Esophagus muscularis mucosa (tissue), 4 donors: ENCODE data around the gene ZC3H10. TPM values are rescaled to one million over a fixed set of nuclear protein-coding genes. Genes with fewer than 3 reads are reported as not detected.
A peak's percentile ranks its signal among the peaks of the same experiment; 100 is the strongest.

ENCODE experiments used
- DNase-seq: peaks from one replicate; pipeline ENCODE4 v3.0.0-alpha.2; 2017; ENCODE audit errors: extremely low spot score
- H3K27ac ChIP-seq, 4 donors: fragments of 200-600 bp; sonication (generic); replicated peaks in 1 of 4; 1 replicate in 3 of 4; 2 replicates in 1 of 4; pipeline ENCODE4 v1.5.1; 2016 to 2019; ENCODE audit warnings: mild to moderate bottlenecking in 1 of 4
- H3K27me3 ChIP-seq, 4 donors: fragments of 200-600 bp; sonication (generic); one replicate each; pipeline versions ENCODE4 v1.5.1 to v1.6.0; 2016 to 2019
- H3K36me3 ChIP-seq, 4 donors: fragments of 200-600 bp; sonication (generic); one replicate each; pipeline ENCODE4 v1.5.1; 2016 to 2019
- H3K4me1 ChIP-seq, 4 donors: fragments of 200-600 bp; sonication (generic); one replicate each; pipeline ENCODE4 v1.5.1; 2016 to 2019
- H3K4me3 ChIP-seq, 4 donors: fragments of 200-600 bp; sonication (generic); 1 replicate in 2 of 4; 2 replicates in 2 of 4; pipeline ENCODE4 v1.5.1; 2016 to 2019; ENCODE audit warnings: mild to moderate bottlenecking in 4 of 4, moderate library complexity in 1 of 4
- H3K9me3 ChIP-seq, 4 donors: fragments of 200-600 bp; sonication (generic); 1 replicate in 3 of 4; 2 replicates in 1 of 4; pipeline ENCODE4 v1.5.1; 2016 to 2019
- EP300 ChIP-seq: sonication (generic); formaldehyde crosslinking; IDR thresholded peaks from one replicate; pipeline ENCODE4 v1.6.1; 2017; ENCODE audit warnings: antibody characterized with exemption
- POLR2A ChIP-seq: fragments of 450-650 bp; IDR thresholded peaks from one replicate; pipeline ENCODE4 v1.6.1; 2017; ENCODE audit warnings: antibody characterized with exemption, moderate library complexity, mild to moderate bottlenecking, low read depth
- POLR2AphosphoS5 ChIP-seq, 2 donors: sonication (generic); formaldehyde crosslinking; IDR thresholded peaks; one replicate each; pipeline ENCODE4 v1.6.1; 2017; ENCODE audit warnings: antibody characterized with exemption in 2 of 2
- WGBS: methylation state at CpG from one replicate; pipeline ENCODE4 v1.1.5; 2018; 5-methylcytosine and 5-hydroxymethylcytosine counted together
- intact Hi-C: fragments of 100-400 bp; cut with DNase I; formaldehyde crosslinking; loops from one replicate; pipeline ENCODE4 v1.15.1; 2023
- total RNA-seq, 4 donors: library from RNA; depleted of rRNA; stranded (reverse); fragments of >200 nt; gene quantifications; one replicate each; pipeline versions ENCODE4 v1.1.0 to v1.2.1, GENCODE V29; 2016
- TF ChIP-seq, protein P1 (sequence below), 3 experiments: fragments of 200-600 bp in 2 of 3; fragments of 450-650 bp in 1 of 3; sonication (generic) in 2 of 3; IDR thresholded peaks; one replicate each; pipeline ENCODE4 v1.5.1; 2017 to 2019; ENCODE audit warnings: antibody characterized with exemption in 3 of 3, mild to moderate bottlenecking in 2 of 3, moderate library complexity in 1 of 3

The ZC3H10 gene
- total RNA-seq, 4 donors from 2014 or later = 5.0 to 7.9 (median 6.6) TPM

DNA sequence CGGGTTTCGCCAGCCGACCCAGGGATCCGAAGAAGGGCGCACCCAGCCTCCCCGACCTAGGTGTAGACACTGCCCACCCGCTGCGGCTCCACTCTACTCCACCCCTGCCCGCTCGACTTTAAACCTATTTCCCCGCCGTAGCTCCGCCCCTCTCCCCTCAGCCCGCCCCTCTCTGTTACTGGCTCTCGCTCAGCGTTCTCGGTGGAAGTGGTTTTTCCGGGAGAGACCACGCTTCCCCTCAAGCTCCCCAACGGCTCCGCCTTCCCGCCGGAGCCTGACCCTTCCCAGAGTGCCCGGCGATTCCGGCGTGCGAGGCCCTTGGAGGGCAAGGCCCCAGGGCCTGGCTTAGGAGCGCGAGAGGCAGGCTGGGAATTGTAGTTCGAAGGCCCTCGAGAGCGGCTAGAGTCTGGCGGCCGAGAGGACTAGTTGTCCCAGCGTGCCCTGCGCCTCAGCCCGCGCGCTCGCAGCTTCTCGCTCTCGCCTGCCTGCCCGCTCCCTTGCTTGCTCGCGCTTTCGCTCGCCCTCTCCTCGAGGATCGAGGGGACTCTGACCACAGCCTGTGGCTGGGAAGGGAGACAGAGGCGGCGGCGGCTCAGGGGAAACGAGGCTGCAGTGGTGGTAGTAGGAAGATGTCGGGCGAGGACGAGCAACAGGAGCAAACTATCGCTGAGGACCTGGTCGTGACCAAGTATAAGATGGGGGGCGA lies 13.8 kb upstream of the ZC3H10 start, which contains the start of gene PA2G4:
TSS of gene PA2G4 (plus strand) at position 451 of the 706 bp plus-strand sequence. CDS start at position 630, 179 bp downstream.
- Histone ChIP-seq H3K36me3 (peaks cover 21 to 31% (median 27%) of the 10 kb centered on the region in 4 donors), H3K4me3 (peak within 1 kb of the TSS; percentile 67 to 91 (median 72)), H3K27ac (peak within 1 kb of the TSS; percentile 87 to 90 (median 88)), H3K27me3 (no peaks in the 10 kb centered on the region), H3K4me1 (peaks cover 16 to 33% (median 28%) of the 10 kb centered on the region in 4 donors), H3K9me3 (no peaks in the 10 kb centered on the region)
- DNase-seq = peak; percentile 99
- TF ChIP-seq, protein P1, sequence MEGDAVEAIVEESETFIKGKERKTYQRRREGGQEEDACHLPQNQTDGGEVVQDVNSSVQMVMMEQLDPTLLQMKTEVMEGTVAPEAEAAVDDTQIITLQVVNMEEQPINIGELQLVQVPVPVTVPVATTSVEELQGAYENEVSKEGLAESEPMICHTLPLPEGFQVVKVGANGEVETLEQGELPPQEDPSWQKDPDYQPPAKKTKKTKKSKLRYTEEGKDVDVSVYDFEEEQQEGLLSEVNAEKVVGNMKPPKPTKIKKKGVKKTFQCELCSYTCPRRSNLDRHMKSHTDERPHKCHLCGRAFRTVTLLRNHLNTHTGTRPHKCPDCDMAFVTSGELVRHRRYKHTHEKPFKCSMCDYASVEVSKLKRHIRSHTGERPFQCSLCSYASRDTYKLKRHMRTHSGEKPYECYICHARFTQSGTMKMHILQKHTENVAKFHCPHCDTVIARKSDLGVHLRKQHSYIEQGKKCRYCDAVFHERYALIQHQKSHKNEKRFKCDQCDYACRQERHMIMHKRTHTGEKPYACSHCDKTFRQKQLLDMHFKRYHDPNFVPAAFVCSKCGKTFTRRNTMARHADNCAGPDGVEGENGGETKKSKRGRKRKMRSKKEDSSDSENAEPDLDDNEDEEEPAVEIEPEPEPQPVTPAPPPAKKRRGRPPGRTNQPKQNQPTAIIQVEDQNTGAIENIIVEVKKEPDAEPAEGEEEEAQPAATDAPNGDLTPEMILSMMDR (IDR thresholded peaks at IDR 0.05) = peak in 1 of 3 experiments; percentile 26
- TF ChIP-seq POLR2A (peak; percentile 78), POLR2AphosphoS5 (IDR thresholded peaks at IDR 0.05) (peak; percentile 93 to 99), EP300 (peak; percentile 52)
- under 1% methylated on average over 34 of the region's 60 CpGs for WGBS
- intact Hi-C loops = loop anchor here (5.0 kb wide), 2 partner anchors 57 to 107 kb away; partner anchors contain the start of gene SUOX

DNA sequence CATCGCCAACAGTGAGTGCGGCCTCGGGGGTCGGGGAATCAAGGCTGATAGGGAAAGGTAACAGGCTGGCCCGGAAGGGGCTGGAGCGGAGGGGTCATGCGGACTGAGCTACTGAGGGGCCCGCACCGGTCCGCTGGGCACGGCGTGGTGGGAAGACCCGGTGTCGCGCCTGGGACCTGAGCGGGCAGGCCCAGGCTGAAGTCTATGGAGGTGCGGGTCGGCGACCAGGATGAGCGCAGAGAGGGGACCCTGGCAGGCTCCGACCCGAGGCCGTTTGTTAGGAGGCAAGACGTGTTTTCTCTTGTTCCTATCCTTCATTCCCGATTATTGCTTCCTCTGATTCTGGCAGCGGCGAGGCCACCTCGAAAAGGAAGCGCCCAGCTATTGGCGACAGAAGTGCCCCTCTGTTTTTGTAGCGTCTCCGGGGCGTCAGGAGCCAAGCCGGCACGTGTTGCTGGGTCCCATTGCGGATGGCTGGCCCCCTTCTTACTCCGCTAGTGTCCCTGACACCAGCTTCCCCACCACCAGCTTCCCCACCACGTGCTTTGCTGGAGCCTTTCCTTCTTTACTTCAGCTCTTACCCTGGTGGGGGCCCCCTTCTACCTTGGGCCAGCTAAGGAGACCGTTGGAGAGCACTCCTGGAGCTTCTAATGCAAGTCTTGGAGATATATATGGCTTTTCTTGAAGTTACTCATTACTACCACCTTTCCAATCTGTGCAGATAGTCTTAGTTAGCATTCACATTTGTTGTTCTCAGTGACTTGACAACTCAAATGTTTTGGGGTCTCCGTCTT lies 13.1 kb upstream of the ZC3H10 start:
- TF ChIP-seq, protein P1 (IDR thresholded peaks at IDR 0.05) = no peak
- no peak for TF ChIP-seq EP300
- no peak for TF ChIP-seq POLR2A
- no peak for TF ChIP-seq POLR2AphosphoS5 (IDR thresholded peaks at IDR 0.05)
- no peaks in the 10 kb centered on the region for H3K9me3 ChIP-seq
- no peaks in the 10 kb centered on the region for H3K27me3 ChIP-seq
- WGBS = 2% methylated on average over 16 of the region's 40 CpGs
- H3K4me3 ChIP-seq = peak overlapping the region; percentile 67 to 91 (median 72)
- peaks cover 16 to 33% (median 28%) of the 10 kb centered on the region in 4 donors for H3K4me1 ChIP-seq
- intact Hi-C loops = loop anchor here (5.0 kb wide), 2 partner anchors 58 to 108 kb away; partner anchors contain the start of gene SUOX
- DNase-seq = no peak
- peaks cover 28 to 36% (median 34%) of the 10 kb centered on the region in 4 donors for H3K36me3 ChIP-seq
- peak overlapping the region; percentile 87 to 90 (median 88) for H3K27ac ChIP-seq

- Histone ChIP-seq H3K4me3 (peak overlapping the region; percentile 67 to 91 (median 72)), H3K36me3 (peaks cover 34 to 41% (median 40%) of the 10 kb centered on the region in 4 donors), H3K4me1 (peaks cover 16 to 33% (median 28%) of the 10 kb centered on the region in 4 donors), H3K9me3 (no peaks in the 10 kb centered on the region), H3K27ac (no peak overlapping the region), H3K27me3 (no peaks in the 10 kb centered on the region)
- WGBS = 52% methylated on average over 2 of the region's 2 CpGs
- TF ChIP-seq POLR2AphosphoS5 (IDR thresholded peaks at IDR 0.05) (no peak), POLR2A (no peak), EP300 (no peak)
- TF ChIP-seq, protein P1 (IDR thresholded peaks at IDR 0.05) = no peak
- no peak for DNase-seq
- intact Hi-C loops = no loop called here
Measured at GRCh38 chr12:56105609-56105902, 12.5 kb upstream of the ZC3H10 start.

DNA sequence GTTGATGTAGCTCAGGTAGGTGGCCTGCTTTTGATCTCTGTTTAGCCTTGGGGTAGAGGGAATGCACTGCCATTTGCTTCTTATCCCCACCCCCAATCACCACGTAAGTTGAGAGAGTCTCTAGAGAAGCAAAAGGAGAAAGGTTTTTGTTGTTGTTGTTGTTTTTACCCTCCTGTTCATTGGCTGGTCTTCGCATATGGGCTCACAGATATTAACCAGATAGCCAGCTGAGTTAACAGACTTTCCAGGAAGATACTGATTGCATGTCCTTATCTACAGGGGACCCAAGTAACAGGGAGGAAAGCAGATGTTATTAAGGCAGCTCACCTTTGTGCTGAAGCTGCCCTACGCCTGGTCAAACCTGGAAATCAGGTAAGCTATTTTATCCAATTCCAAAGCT lies 10.8 kb upstream of the ZC3H10 start:
- DNase-seq = no peak
- TF ChIP-seq, protein P1 (IDR thresholded peaks at IDR 0.05) = no peak
- TF ChIP-seq EP300 (no peak), POLR2AphosphoS5 (IDR thresholded peaks at IDR 0.05) (no peak), POLR2A (no peak)
- H3K4me3 ChIP-seq = no peak overlapping the region
- no peaks in the 10 kb centered on the region for H3K9me3 ChIP-seq
- peaks cover 50 to 58% (median 57%) of the 10 kb centered on the region in 4 donors for H3K36me3 ChIP-seq
- no peaks in the 10 kb centered on the region for H3K27me3 ChIP-seq
- WGBS = 95% methylated on average over 3 of the region's 3 CpGs
- intact Hi-C loops = no loop called here
- H3K27ac ChIP-seq = no peak overlapping the region
- peaks cover 16 to 33% (median 28%) of the 10 kb centered on the region in 4 donors for H3K4me1 ChIP-seq
